Osteocyte (in vitro differentiated cells): Measurements from ENCODE around the gene USP10. TPM values are rescaled to one million over a fixed set of nuclear protein-coding genes. Genes with fewer than 3 reads are reported as not detected.

Source experiments
- DNase-seq: peaks from one replicate; pipeline ENCODE4 v3.0.0; 2021; ENCODE audit warnings: mixed read lengths; ENCODE audit not compliant: unreplicated experiment; ENCODE audit errors: extremely low spot score
- H3K27ac Mint-ChIP-seq: one replicate; pipeline ENCODE4 v1.8.0; 2021; ENCODE audit warnings: mild to moderate bottlenecking, mixed read lengths; ENCODE audit not compliant: unreplicated experiment
- H3K27me3 Mint-ChIP-seq: one replicate; pipeline ENCODE4 v1.8.0; 2021; ENCODE audit warnings: mixed read lengths; ENCODE audit not compliant: unreplicated experiment
- H3K36me3 Mint-ChIP-seq: one replicate; pipeline ENCODE4 v1.8.0; 2021; ENCODE audit warnings: mixed read lengths; ENCODE audit not compliant: unreplicated experiment
- H3K4me1 Mint-ChIP-seq: one replicate; pipeline ENCODE4 v1.8.0; 2021; ENCODE audit warnings: mixed read lengths; ENCODE audit not compliant: unreplicated experiment
- H3K4me3 Mint-ChIP-seq: one replicate; pipeline ENCODE4 v1.8.0; 2021; ENCODE audit warnings: mild to moderate bottlenecking, moderate library complexity, mixed read lengths; ENCODE audit not compliant: unreplicated experiment
- H3K9me3 Mint-ChIP-seq: one replicate; pipeline ENCODE4 v1.8.0; 2021; ENCODE audit warnings: mixed read lengths; ENCODE audit not compliant: unreplicated experiment
- CTCF ChIP-seq: fragments of 200-600 bp; sonication (generic); IDR thresholded peaks from 2 replicates; pipeline ENCODE4 v1.5.0; 2021; ENCODE audit warnings: antibody characterized with exemption, mild to moderate bottlenecking, moderate library complexity
- total RNA-seq: library from RNA; stranded (reverse); gene quantifications from 2 replicates; pipeline ENCODE4 v1.2.1, GENCODE V29; 2021

USP10 gene
- total RNA-seq, 1 donor from 2014 or later: 46.3 TPM

GRCh38 chr16:84775262-84775810, 75.5 kb downstream of the USP10 start:
- Mint-ChIP-seq H3K27ac (no peak overlapping the region), H3K27me3 (no peaks in the 10 kb centered on the region), H3K9me3 (no peaks in the 10 kb centered on the region), H3K36me3 (peaks cover 50% of the 10 kb centered on the region), H3K4me3 (no peak overlapping the region), H3K4me1 (peaks cover 3% of the 10 kb centered on the region)
- DNase-seq: no peak
- no peak for TF ChIP-seq CTCF

- H3K27me3 Mint-ChIP-seq: no peaks in the 10 kb centered on the region
These were observed 77.6 kb downstream of the USP10 start for GRCh38 chr16:84777435-84777834.

GRCh38 chr16:84778720-84779119, 78.9 kb downstream of the USP10 start:
- H3K36me3 Mint-ChIP-seq: peaks cover 41% of the 10 kb centered on the region
- DNase-seq: no peak
- no peak overlapping the region for H3K4me3 Mint-ChIP-seq
- H3K4me1 Mint-ChIP-seq: peaks cover 3% of the 10 kb centered on the region
- no peaks in the 10 kb centered on the region for H3K9me3 Mint-ChIP-seq
- TF ChIP-seq CTCF: no peak
- no peaks in the 10 kb centered on the region for H3K27me3 Mint-ChIP-seq
- H3K27ac Mint-ChIP-seq: no peak overlapping the region

More at GRCh38 chr16:84777435-84777834, 77.6 kb downstream of the USP10 start:
- Mint-ChIP-seq H3K27ac (no peak overlapping the region), H3K9me3 (no peaks in the 10 kb centered on the region), H3K4me1 (peaks cover 3% of the 10 kb centered on the region), H3K4me3 (no peak overlapping the region), H3K36me3 (peaks cover 48% of the 10 kb centered on the region)
- no peak for DNase-seq
- no peak for TF ChIP-seq CTCF

GRCh38 chr16:84780063-84780462, 80.3 kb downstream of the USP10 start:
- H3K4me1 Mint-ChIP-seq: peaks cover under 1% of the 10 kb centered on the region
- no peak overlapping the region for H3K4me3 Mint-ChIP-seq
- peaks cover 34% of the 10 kb centered on the region for H3K36me3 Mint-ChIP-seq
- no peak overlapping the region for H3K27ac Mint-ChIP-seq
- no peaks in the 10 kb centered on the region for H3K27me3 Mint-ChIP-seq
- DNase-seq: no peak
- H3K9me3 Mint-ChIP-seq: no peaks in the 10 kb centered on the region
- no peak for TF ChIP-seq CTCF

- H3K9me3 Mint-ChIP-seq: no peaks in the 10 kb centered on the region
- no peak for TF ChIP-seq CTCF
- H3K4me1 Mint-ChIP-seq: peaks cover 6% of the 10 kb centered on the region
- no peak overlapping the region for H3K4me3 Mint-ChIP-seq
- peaks cover 30% of the 10 kb centered on the region for H3K36me3 Mint-ChIP-seq
- DNase-seq: no peak
- no peaks in the 10 kb centered on the region for H3K27me3 Mint-ChIP-seq
- no peak overlapping the region for H3K27ac Mint-ChIP-seq
These were observed 81.0 kb downstream of the USP10 start for GRCh38 chr16:84780544-84781376.
